GM12878 (cell line): Measurements from ENCODE around the gene DZIP1L. TPM values are rescaled to one million over a fixed set of nuclear protein-coding genes. Genes with fewer than 3 reads are reported as not detected.
"Not testable (repeated sequence)": the region's sequence is repeated elsewhere in the genome, so short reads cannot be mapped to it uniquely, and the experiment has no call there.

Source experiments
- ATAC-seq: fragments of 200-7000 bp; cut with Tn5 transposase; 3 replicates; pipeline ENCODE4 v1.9.1; 2020; ENCODE audit warnings: mild to moderate bottlenecking, moderate library complexity
- BruUV-seq: library from RNA; stranded (reverse); fragments of 400-500 nt; replicated peaks from 2 replicates; lab custom pipeline; 2021; lab: Mats Ljungman, UMichigan
- CTCF ChIA-PET: fragments of 300-600 bp; sonication (Branson Sonifier 250); formaldehyde crosslinking; extraction: SDS; loops from one replicate; lab custom pipeline; 2021; ENCODE audit warnings: inconsistent platforms; lab: Yijun Ruan, JAX
- POLR2A ChIA-PET: fragments of 350-600 bp; formaldehyde crosslinking; extraction: SDS; loops from one replicate; lab custom pipeline; 2021; ENCODE audit warnings: inconsistent platforms; lab: Charles Lee
- RAD21 ChIA-PET: fragments of 300-600 bp; sonication (Branson Sonifier 250); formaldehyde crosslinking; loops from one replicate; lab custom pipeline; 2023; ENCODE audit warnings: antibody characterized with exemption; ENCODE audit not compliant: unreplicated experiment; lab: Charles Lee
- SMC1A ChIA-PET: fragments of 300-600 bp; sonication (Branson Sonifier 250); formaldehyde crosslinking; loops from one replicate; lab custom pipeline; 2023; ENCODE audit not compliant: unreplicated experiment, uncharacterized antibody; lab: Charles Lee
- DNase-seq: peaks from one replicate; pipeline ENCODE4 v3.0.0-alpha.2; 2011; ENCODE audit warnings: low read depth, low spot score
- FAIRE-seq: peaks from 3 replicates; lab custom pipeline; 2011; peaks lifted over from hg19 to GRCh38; lab: Jason Lieb, UNC
- H2AFZ ChIP-seq: 2 replicates; pipeline ENCODE4 v1.6.0; 2011; ENCODE audit warnings: low read depth, low read length, control low read depth; ENCODE audit not compliant: control insufficient read depth
- H3K27ac ChIP-seq: 2 replicates; pipeline ENCODE4 v1.5.1; 2011; ENCODE audit warnings: control low read depth; ENCODE audit not compliant: control insufficient read depth, insufficient read depth
- H3K27me3 ChIP-seq, 2 experiments: replicated peaks in 1 of 2; 2 replicates each; pipeline versions ENCODE4 v1.6.0 to v1.6.1; 2011; ENCODE audit warnings: low read length in 1 of 2; ENCODE audit not compliant: control insufficient read depth in 2 of 2, insufficient read depth in 2 of 2
- H3K36me3 ChIP-seq, 2 experiments: 2 replicates each; pipeline ENCODE4 v1.5.1; 2011; ENCODE audit warnings: low read length in 1 of 2; ENCODE audit not compliant: control insufficient read depth in 2 of 2, insufficient read depth in 2 of 2
- H3K4me1 ChIP-seq: 2 replicates; pipeline ENCODE4 v1.6.1; 2011; ENCODE audit warnings: mild to moderate bottlenecking, low read length, moderate library complexity, mixed read lengths; ENCODE audit not compliant: control insufficient read depth, insufficient read depth
- H3K4me2 ChIP-seq: 2 replicates; pipeline ENCODE4 v1.6.0; 2011; ENCODE audit warnings: control low read depth; ENCODE audit not compliant: control insufficient read depth, insufficient read depth
- H3K4me3 ChIP-seq: fragments of 200-600 bp; sonication (generic); 2 replicates; pipeline ENCODE4 v1.5.1; 2016
- H3K79me2 ChIP-seq: 2 replicates; pipeline ENCODE4 v1.6.0; 2011; ENCODE audit warnings: low read length; ENCODE audit not compliant: control insufficient read depth, insufficient read depth
- H3K9ac ChIP-seq: 2 replicates; pipeline ENCODE4 v1.8.0; 2011; ENCODE audit warnings: low read length, control low read depth, mixed read lengths; ENCODE audit not compliant: control insufficient read depth, insufficient read depth
- H3K9me3 ChIP-seq: replicated peaks from 3 replicates; pipeline ENCODE4 v1.5.1; 2011; ENCODE audit warnings: mild to moderate bottlenecking, low read length; ENCODE audit not compliant: control insufficient read depth, insufficient read depth
- H4K20me1 ChIP-seq: 2 replicates; pipeline ENCODE4 v1.6.0; 2011; ENCODE audit not compliant: control insufficient read depth, insufficient read depth
- CREB1 ChIP-seq: IDR thresholded peaks from 2 replicates; pipeline ENCODE4 v1.6.1; 2012; ENCODE audit warnings: low read depth, mild to moderate bottlenecking, inconsistent platforms
- GABPA ChIP-seq: IDR thresholded peaks from 2 replicates; pipeline ENCODE4 v1.6.1; 2014; ENCODE audit warnings: antibody characterized with exemption, low read depth, mild to moderate bottlenecking, inconsistent platforms
- HDAC6 ChIP-seq: fragments of 200-600 bp; sonication (generic); IDR thresholded peaks from one replicate; pipeline ENCODE4 v1.8.0; 2017; ENCODE audit warnings: antibody characterized with exemption; ENCODE audit not compliant: unreplicated experiment
- MYC ChIP-seq: IDR thresholded peaks from 2 replicates; pipeline ENCODE4 v1.6.1; 2011; ENCODE audit warnings: mild to moderate bottlenecking, low read length, moderate library complexity, inconsistent platforms; ENCODE audit not compliant: insufficient read depth, insufficient replicate concordance, insufficient read length, severe bottlenecking
- TARDBP ChIP-seq: IDR thresholded peaks from 2 replicates; pipeline ENCODE4 v1.6.1; 2016; ENCODE audit warnings: borderline replicate concordance
- ZNF207 ChIP-seq: fragments of 450-650 bp; IDR thresholded peaks from 2 replicates; pipeline ENCODE4 v1.6.1; 2014; ENCODE audit warnings: antibody characterized with exemption, mild to moderate bottlenecking, borderline replicate concordance
- WGBS: methylation state at CpG from one replicate; pipeline ENCODE4 v1.1.6; 2016; ENCODE audit warnings: low lambda C conversion rate; ENCODE audit not compliant: insufficient replicate concordance, insufficient coverage; ENCODE audit errors: missing lambda C conversion rate; 5-methylcytosine and 5-hydroxymethylcytosine counted together
- in situ Hi-C: fragments of 300-500 bp; cut with MboI; formaldehyde crosslinking; loops from 9 replicates; pipeline ENCODE4 v1.14.3; 2018; ENCODE audit warnings: mixed read lengths
- intact Hi-C: fragments of 100-400 bp; cut with micrococcal nuclease; formaldehyde crosslinking; loops from one replicate; pipeline ENCODE4 v1.14.2; 2022; ENCODE audit not compliant: unreplicated experiment
- polyA plus RNA-seq, 11 experiments: library from polyadenylated mRNA; depleted of rRNA in 4 of 11; unstranded in 6 of 11; stranded (reverse) in 5 of 11; fragments of >200 nt; fragmentation: Nextera tagmentation in 4 of 11; fragmentation: Illumina TruSeq in 1 of 11; extraction: Ambion mirVana in 4 of 11; extraction: Trizol in 1 of 11; gene quantifications; 1 replicate in 1 of 11; 2 replicates in 10 of 11; pipeline versions ENCODE4 v1.2.1 to v1.2.3, GENCODE V29; 2011 to 2016; ENCODE audit warnings: inconsistent platforms in 2 of 11, missing spikeins in 2 of 11, low read depth in 1 of 11
- total RNA-seq, 4 experiments: library from RNA; depleted of rRNA in 3 of 4; stranded (reverse); fragments of >200 nt in 3 of 4; fragmentation: Illumina TruSeq in 1 of 4; extraction: Trizol in 1 of 4; gene quantifications; 2 replicates each; pipeline versions ENCODE4 v1.2.1 to v1.2.3, GENCODE V29; 2013 to 2021
- TF ChIP-seq, protein P1 (sequence below): fragments of 450-650 bp; formaldehyde crosslinking; IDR thresholded peaks from 2 replicates; pipeline ENCODE4 v1.5.0; 2022; ENCODE audit warnings: mild to moderate bottlenecking, missing genetic modification characterization
- TF ChIP-seq, protein P2 (sequence below), 3 experiments: IDR thresholded peaks in 2 of 3; conservative IDR thresholded peaks in 1 of 3; 2 replicates each; pipeline ENCODE4 v1.5.1; 2011; ENCODE audit warnings: low read depth in 3 of 3, low read length in 3 of 3, mild to moderate bottlenecking in 3 of 3, control low read depth in 2 of 3, moderate library complexity in 2 of 3, inconsistent platforms in 1 of 3, mixed read lengths in 1 of 3; ENCODE audit not compliant: control insufficient read depth in 2 of 3, insufficient read depth in 1 of 3; ENCODE audit errors: extremely low read depth in 1 of 3

Gene DZIP1L
- total and polyA plus RNA-seq, 10 of the 15 experiments (the other 5 are each of a cell fraction or from before 2014, with no cell fraction given): not detected

- POLR2A ChIA-PET, H3K4me2 ChIP-seq: not testable (repeated sequence)
- CTCF ChIA-PET: interaction anchor here (0.6 to 1.4 kb wide), 4 partner anchors 11 to 32 kb away, joined by 3 to 4 read pairs (median 4); no protein-coding TSS in a partner anchor
Measured at GRCh38 chr3:138101351-138101940, 14.0 kb downstream of the DZIP1L start.

GRCh38 chr3:138099417-138099816 lies 16.0 kb downstream of the DZIP1L start:
- ChIA-PET RAD21 (no interaction called here), CTCF (no interaction called here), SMC1A (interaction anchor here (1.4 kb wide), 1 partner anchor 33 kb away, joined by 3 read pairs; no protein-coding TSS in a partner anchor), POLR2A (no interaction called here)
- H3K36me3 ChIP-seq: no peaks in the 10 kb centered on the region
- H3K4me1 ChIP-seq: no peaks in the 10 kb centered on the region
- H3K9me3 ChIP-seq: no peaks in the 10 kb centered on the region
- H3K4me2 ChIP-seq: no peak overlapping the region
- DNase-seq (no peak), FAIRE-seq (no peak), ATAC-seq (no peak)
- no peaks in the 10 kb centered on the region for H4K20me1 ChIP-seq
- no peak overlapping the region for H2AFZ ChIP-seq
- H3K27ac ChIP-seq: no peak overlapping the region
- TF ChIP-seq GABPA: no peak
- no peak for TF ChIP-seq ZNF207
- no peak for TF ChIP-seq MYC
- no peak for TF ChIP-seq HDAC6
- no peak for TF ChIP-seq TARDBP
- TF ChIP-seq, protein P1, sequence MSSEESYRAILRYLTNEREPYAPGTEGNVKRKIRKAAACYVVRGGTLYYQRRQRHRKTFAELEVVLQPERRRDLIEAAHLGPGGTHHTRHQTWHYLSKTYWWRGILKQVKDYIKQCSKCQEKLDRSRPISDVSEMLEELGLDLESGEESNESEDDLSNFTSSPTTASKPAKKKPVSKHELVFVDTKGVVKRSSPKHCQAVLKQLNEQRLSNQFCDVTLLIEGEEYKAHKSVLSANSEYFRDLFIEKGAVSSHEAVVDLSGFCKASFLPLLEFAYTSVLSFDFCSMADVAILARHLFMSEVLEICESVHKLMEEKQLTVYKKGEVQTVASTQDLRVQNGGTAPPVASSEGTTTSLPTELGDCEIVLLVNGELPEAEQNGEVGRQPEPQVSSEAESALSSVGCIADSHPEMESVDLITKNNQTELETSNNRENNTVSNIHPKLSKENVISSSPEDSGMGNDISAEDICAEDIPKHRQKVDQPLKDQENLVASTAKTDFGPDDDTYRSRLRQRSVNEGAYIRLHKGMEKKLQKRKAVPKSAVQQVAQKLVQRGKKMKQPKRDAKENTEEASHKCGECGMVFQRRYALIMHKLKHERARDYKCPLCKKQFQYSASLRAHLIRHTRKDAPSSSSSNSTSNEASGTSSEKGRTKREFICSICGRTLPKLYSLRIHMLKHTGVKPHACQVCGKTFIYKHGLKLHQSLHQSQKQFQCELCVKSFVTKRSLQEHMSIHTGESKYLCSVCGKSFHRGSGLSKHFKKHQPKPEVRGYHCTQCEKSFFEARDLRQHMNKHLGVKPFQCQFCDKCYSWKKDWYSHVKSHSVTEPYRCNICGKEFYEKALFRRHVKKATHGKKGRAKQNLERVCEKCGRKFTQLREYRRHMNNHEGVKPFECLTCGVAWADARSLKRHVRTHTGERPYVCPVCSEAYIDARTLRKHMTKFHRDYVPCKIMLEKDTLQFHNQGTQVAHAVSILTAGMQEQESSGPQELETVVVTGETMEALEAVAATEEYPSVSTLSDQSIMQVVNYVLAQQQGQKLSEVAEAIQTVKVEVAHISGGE (CRISPR knock-in tag): no peak
- TF ChIP-seq CREB1: no peak
- no peaks in the 10 kb centered on the region; a peak in 1 of 4 replicates for H3K27me3 ChIP-seq
- H3K79me2 ChIP-seq: no peaks in the 10 kb centered on the region
- no peak overlapping the region for H3K9ac ChIP-seq
- BruUV-seq: no TSS peak
- no peak overlapping the region for H3K4me3 ChIP-seq
- in situ Hi-C loops (no loop called here), intact Hi-C loops (no loop called here)

More at GRCh38 chr3:138101351-138101940, 14.0 kb downstream of the DZIP1L start:
- H3K79me2 ChIP-seq, H4K20me1 ChIP-seq, H2AFZ ChIP-seq, in situ Hi-C loops, ATAC-seq, DNase-seq, H3K4me1 ChIP-seq, SMC1A ChIA-PET, H3K27me3 ChIP-seq, BruUV-seq, H3K9ac ChIP-seq: not testable (repeated sequence)
- TF ChIP-seq, protein P2, sequence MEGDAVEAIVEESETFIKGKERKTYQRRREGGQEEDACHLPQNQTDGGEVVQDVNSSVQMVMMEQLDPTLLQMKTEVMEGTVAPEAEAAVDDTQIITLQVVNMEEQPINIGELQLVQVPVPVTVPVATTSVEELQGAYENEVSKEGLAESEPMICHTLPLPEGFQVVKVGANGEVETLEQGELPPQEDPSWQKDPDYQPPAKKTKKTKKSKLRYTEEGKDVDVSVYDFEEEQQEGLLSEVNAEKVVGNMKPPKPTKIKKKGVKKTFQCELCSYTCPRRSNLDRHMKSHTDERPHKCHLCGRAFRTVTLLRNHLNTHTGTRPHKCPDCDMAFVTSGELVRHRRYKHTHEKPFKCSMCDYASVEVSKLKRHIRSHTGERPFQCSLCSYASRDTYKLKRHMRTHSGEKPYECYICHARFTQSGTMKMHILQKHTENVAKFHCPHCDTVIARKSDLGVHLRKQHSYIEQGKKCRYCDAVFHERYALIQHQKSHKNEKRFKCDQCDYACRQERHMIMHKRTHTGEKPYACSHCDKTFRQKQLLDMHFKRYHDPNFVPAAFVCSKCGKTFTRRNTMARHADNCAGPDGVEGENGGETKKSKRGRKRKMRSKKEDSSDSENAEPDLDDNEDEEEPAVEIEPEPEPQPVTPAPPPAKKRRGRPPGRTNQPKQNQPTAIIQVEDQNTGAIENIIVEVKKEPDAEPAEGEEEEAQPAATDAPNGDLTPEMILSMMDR (IDR thresholded peaks at IDR 0.05 in 2 of 3, conservative IDR thresholded peaks at IDR 0.05 in 1 of 3; ENCODE audit: control insufficient read depth in 2 of 3, extremely low read depth in 1 of 3, insufficient read depth in 1 of 3, low read depth in 3 of 3, low read length in 3 of 3): peak in 1 of 3 experiments; percentile 18; a peak in 1 of 6 replicates
- TF ChIP-seq, all 136 proteins: peak for 1; not testable (repeated sequence) for 135
- intact Hi-C loops, H3K4me3 ChIP-seq, H3K36me3 ChIP-seq, H3K27ac ChIP-seq, H3K9me3 ChIP-seq, FAIRE-seq, RAD21 ChIA-PET: not testable (repeated sequence)
- 34% methylated on average over 22 of the region's 22 CpGs for WGBS
